Epithelial cell of proximal tubule (primary cell): ENCODE measurements around the gene C19orf47. TPM values are rescaled to one million over a fixed set of nuclear protein-coding genes. Genes with fewer than 3 reads are reported as not detected.

Source experiments
- DNase-seq: peaks from one replicate; pipeline ENCODE4 v3.0.0-alpha.2; 2011; ENCODE audit warnings: low read depth
- H3K4me3 ChIP-seq: 2 replicates; pipeline ENCODE4 v1.5.1; 2011; ENCODE audit warnings: low read depth, mild to moderate bottlenecking, low read length
- total RNA-seq: library from RNA; depleted of rRNA; stranded (reverse); fragments of >200 nt; gene quantifications from 2 replicates; pipeline ENCODE4 v1.2.3, GENCODE V29; 2015
- TF ChIP-seq, protein P1 (sequence below): conservative IDR thresholded peaks from 2 replicates; pipeline ENCODE4 v1.5.1; 2012; ENCODE audit warnings: low read depth, mild to moderate bottlenecking, low read length

Gene C19orf47
- total RNA-seq, 1 donor from 2014 or later: 13.5 TPM

DNA sequence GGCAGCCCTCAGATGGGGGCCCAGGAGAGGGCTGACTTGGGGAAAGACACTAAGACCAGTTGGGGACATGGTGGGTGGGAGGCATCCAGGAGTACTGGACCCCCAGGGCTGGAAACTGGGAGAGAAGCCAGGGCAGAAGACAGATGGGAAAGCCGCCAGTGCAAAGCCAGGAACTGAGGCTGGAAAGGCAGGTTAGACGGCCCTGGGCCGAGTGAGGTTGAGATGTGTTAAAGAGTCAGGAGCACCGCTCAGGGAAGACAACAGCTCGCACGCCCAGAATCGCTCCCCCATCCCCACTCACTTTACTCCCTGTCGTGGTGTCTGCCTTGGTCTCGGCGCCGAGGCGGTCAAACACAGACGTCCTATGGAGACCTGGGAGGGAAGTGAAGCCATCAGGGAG is 24.5 kb downstream of the C19orf47 start:
- TF ChIP-seq, protein P1, sequence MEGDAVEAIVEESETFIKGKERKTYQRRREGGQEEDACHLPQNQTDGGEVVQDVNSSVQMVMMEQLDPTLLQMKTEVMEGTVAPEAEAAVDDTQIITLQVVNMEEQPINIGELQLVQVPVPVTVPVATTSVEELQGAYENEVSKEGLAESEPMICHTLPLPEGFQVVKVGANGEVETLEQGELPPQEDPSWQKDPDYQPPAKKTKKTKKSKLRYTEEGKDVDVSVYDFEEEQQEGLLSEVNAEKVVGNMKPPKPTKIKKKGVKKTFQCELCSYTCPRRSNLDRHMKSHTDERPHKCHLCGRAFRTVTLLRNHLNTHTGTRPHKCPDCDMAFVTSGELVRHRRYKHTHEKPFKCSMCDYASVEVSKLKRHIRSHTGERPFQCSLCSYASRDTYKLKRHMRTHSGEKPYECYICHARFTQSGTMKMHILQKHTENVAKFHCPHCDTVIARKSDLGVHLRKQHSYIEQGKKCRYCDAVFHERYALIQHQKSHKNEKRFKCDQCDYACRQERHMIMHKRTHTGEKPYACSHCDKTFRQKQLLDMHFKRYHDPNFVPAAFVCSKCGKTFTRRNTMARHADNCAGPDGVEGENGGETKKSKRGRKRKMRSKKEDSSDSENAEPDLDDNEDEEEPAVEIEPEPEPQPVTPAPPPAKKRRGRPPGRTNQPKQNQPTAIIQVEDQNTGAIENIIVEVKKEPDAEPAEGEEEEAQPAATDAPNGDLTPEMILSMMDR: no peak
- no peak overlapping the region for H3K4me3 ChIP-seq
- no peak for DNase-seq

DNA sequence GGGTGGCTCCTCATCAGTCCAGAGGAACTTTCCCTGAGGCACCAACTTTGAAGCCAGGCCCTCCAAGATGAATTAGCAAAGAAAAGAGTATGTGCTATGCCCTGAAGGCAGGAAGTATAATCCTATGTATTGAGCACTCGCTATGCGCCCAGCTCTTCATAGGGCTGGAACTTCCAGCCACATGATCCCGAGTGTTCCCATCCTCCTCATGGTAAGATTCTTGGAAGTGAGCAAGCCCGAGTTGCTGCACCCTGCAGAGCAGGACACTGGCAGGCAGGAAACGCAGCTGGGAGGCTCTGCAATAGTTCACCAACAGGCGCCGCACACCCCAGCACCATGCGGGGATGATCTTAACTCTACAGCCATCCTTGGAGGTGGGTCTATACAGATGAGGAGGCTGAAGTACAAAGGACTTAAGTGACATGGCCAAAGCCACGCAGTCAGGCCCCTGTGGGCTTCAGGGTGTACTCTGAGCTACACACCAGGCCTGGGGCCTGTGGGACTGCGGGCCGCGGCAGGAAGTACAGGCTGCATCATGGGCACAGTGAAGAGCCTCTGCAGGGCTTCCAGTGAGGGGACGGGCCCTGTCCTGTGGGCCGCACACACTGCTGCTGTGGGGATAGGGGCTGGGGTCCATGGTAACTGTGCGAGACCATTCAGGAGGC is 25.1 kb downstream of the C19orf47 start:
- no peak for DNase-seq
- no peak overlapping the region for H3K4me3 ChIP-seq
- TF ChIP-seq, protein P1: no peak

DNA sequence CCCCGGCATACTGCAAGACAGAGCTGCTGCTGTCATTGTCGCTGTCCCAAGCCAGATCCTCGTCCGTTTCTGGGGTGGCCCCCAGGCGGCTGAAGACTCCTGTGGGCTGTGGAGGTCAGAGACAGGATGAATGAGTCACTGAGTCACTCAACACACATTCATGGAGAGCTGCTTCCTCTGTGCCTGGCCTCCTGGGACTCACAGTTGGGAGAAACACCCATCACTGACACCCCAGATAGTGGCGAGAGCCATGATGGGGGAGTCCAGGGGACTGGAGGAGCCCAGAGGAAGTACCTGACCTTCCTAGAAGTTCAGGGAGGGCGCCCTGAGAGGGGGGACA is 26.0 kb downstream of the C19orf47 start:
- TF ChIP-seq, protein P1: no peak
- DNase-seq: no peak
- no peak overlapping the region for H3K4me3 ChIP-seq

DNA sequence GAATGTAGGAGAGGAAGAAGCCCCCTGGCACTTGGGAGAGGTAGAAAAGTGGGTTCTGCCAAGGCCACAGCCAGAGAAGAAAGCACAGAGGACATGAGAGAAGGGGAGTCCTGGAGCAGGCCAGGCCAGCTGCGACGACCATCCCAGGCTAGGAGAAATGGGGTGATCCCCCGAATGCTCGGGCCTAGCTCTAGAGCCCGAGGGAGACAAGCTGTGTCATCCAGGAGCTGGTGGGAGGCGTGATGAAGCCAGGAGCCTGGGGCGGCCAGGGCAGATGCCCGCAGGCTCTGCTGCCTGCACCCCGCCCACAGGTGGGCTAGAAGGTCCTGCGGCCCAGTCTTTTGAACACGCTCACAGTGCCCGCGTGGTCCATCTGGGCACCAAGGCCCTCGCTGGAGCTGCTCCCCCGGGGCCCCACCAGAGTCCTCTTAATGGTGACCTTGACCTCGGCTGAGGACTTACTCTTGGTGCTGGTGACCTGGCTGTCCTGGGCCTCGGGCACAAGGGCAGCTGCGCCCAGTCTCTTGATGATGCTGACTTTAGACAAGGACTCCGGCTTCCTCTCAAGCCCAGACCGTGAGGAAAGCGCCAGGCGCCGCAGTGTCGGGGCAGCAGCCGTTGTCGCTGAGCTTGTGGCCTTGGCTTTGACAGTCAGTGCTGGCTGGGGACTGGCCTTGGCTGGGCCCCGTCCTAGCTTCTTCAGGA is 26.5 kb downstream of the C19orf47 start:
- no peak overlapping the region for H3K4me3 ChIP-seq
- DNase-seq: no peak
- TF ChIP-seq, protein P1: no peak

DNA sequence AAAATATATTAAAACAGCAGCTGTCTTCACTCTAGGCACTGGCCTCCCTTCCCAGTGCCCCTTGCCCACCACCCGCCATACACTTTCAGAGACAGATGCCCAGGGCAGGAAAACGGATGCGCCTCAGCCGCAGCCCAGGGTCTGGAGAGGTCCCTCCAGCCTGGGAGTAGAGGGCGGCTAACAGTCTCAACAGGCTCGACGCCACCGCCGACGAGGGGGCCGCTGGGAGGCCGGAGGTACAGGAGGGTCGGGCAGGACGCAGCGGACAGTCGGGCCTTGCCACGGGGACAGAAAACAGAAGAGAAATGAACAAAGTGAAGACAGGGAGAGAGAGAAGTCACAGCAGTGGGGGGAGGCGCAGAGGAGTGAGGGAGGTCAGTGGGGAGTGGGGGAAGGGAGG is 27.1 kb downstream of the C19orf47 start:
- H3K4me3 ChIP-seq: no peak overlapping the region
- DNase-seq: no peak
- TF ChIP-seq, protein P1: no peak

DNA sequence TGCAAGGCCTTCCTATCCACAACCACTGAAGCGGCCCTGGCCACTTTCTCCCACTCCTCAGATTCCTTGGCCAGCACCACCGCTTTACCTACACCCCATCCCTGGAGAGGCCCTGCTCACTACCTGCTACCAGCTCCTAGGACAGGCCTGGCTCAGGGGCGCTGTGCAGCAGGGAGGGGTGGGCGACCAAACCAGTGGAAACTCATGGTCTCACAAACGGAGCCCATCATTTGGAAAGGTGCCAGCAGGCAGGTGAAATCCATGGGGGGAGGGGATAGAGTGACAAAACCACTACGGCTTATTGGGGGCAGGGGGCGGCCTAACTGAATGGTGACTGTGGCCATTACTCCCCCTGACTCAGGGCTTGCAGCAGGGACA is 27.6 kb downstream of the C19orf47 start:
- H3K4me3 ChIP-seq: no peak overlapping the region
- no peak for DNase-seq
- TF ChIP-seq, protein P1: no peak

DNA sequence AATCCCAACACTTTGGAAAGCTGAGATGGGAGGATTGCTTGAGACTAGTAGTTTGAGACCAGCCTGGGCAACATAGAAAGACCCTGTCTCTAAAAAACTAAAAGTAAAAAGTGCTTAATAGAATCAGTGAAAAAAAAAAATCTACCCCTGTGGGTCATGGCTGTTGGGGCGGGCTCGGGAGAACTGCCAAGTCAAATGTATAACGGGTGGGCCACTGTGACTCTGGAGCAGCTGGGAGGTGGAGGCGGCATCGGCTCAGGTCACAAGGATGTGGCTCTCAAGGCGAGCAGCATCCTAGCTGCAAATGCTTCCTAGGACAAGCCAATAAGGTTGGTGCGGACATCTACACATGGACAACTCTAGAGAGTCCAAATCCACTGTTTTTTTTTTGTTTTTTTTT is 30.9 kb downstream of the C19orf47 start:
- no peak for DNase-seq
- TF ChIP-seq, protein P1: no peak
- H3K4me3 ChIP-seq: no peak overlapping the region
